T-helper 9 cell (primary cell): Measurements from ENCODE around the gene TIMP3.

Source experiments
- DNase-seq: peaks from one replicate; pipeline ENCODE4 v3.0.0-alpha.2; 2020

Gene TIMP3

GRCh38 chr22:32786027-32786418 is 15.5 kb upstream of the TIMP3 start:
- DNase-seq: no peak

GRCh38 chr22:32788904-32789624 is 12.4 kb upstream of the TIMP3 start:
- DNase-seq: no peak

GRCh38 chr22:32789797-32790620 is 11.5 kb upstream of the TIMP3 start:
- DNase-seq: no peak

- no peak for DNase-seq
These were observed 10.4 kb upstream of the TIMP3 start for GRCh38 chr22:32791056-32791455.

- no peak for DNase-seq
These were observed 10.0 kb upstream of the TIMP3 start for GRCh38 chr22:32791485-32791884.

GRCh38 chr22:32793589-32793988 is 7.9 kb upstream of the TIMP3 start:
- DNase-seq: no peak

- DNase-seq: no peak
These were observed 6.9 kb upstream of the TIMP3 start for GRCh38 chr22:32794449-32795213.

GRCh38 chr22:32795214-32795596 is 6.3 kb upstream of the TIMP3 start:
- DNase-seq: no peak

GRCh38 chr22:32796865-32797573 is 4.5 kb upstream of the TIMP3 start:
- peak; percentile 32 for DNase-seq

- DNase-seq: no peak
These were observed 2.0 kb upstream of the TIMP3 start for GRCh38 chr22:32799496-32799895.

GRCh38 chr22:32800158-32800882 is 1.2 kb upstream of the TIMP3 start:
- no peak for DNase-seq

- no peak for DNase-seq
These were observed 440 bp upstream of the TIMP3 start for GRCh38 chr22:32800994-32801536.

GRCh38 chr22:32802237-32802765 is 796 bp downstream of the TIMP3 start:
- DNase-seq: no peak

- DNase-seq: no peak
These were observed 1.7 kb downstream of the TIMP3 start for GRCh38 chr22:32803020-32803737.

GRCh38 chr22:32803738-32804435 is 2.4 kb downstream of the TIMP3 start:
- no peak for DNase-seq

- no peak for DNase-seq
These were observed 3.2 kb downstream of the TIMP3 start for GRCh38 chr22:32804531-32805360.

- DNase-seq: no peak
These were observed 3.9 kb downstream of the TIMP3 start for GRCh38 chr22:32805361-32805881.

GRCh38 chr22:32806296-32806695 is 4.8 kb downstream of the TIMP3 start:
- DNase-seq: no peak

- no peak for DNase-seq
These were observed 6.5 kb downstream of the TIMP3 start for GRCh38 chr22:32808038-32808445.
